Mesenteric fat pad (tissue), 1 donor: ENCODE data around the gene GP9. TPM values are rescaled to one million over a fixed set of nuclear protein-coding genes. Genes with fewer than 3 reads are reported as not detected.

Source experiments
- DNase-seq: peaks from one replicate; pipeline ENCODE4 v3.0.0-alpha.2; 2020; ENCODE audit warnings: low spot score
- long read RNA-seq: library from polyadenylated mRNA; unstranded; transcript quantifications from one replicate; pipeline ENCODE4 v2.0.0, GENCODE V29; 2020
- total RNA-seq: library from RNA; stranded (reverse); fragmentation: NEBNext Ultra II Directional; extraction: Animal tissue kit (Norgen Biotek cat#: 25700); gene quantifications from one replicate; pipeline ENCODE4 v1.2.1, GENCODE V29; 2021
- donor health status: DM: yes; HTN: yes; CAD: no.

Gene GP9
- not detected for total RNA-seq
- long read RNA-seq: 0 reads

- no peak for DNase-seq
Observed at GRCh38 chr3:129060276-129061022, at the start of gene GP9. TSS of gene GP9 (plus strand) at chr3:129060779. CDS start at chr3:129061740, 961 bp downstream.

- no peak for DNase-seq
Observed at GRCh38 chr3:129013491-129013891, 47.1 kb upstream of the GP9 start.

- no peak for DNase-seq
Observed at GRCh38 chr3:129014148-129014547, 46.4 kb upstream of the GP9 start.

DNA sequence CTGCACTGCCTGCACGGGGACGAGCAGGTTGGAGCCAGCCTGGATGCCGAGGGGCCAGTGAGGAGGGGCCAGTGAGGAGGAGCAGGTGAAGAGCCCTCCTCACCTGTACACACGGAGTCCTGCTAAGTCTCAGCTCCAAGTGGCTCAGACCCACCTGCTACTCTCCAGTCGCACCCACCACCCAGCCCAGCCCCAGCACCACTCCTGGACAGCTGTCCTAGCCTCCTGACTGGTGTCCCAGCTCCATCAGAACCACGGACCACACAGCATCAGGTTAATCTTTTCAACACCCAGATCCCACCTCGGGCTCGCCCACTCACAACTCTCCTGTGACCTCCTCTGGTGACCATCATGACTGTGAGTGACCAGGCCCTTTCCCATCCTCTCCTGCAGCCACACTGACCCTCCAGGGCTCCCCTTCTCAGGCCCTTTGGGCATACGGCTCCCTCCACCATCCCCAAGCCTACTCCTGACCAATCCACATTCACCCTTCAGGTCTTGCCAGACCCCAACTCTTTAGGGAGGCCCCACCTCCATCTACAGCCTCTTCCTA, 45.7 kb upstream of the GP9 start:
- DNase-seq: no peak

GRCh38 chr3:129015388-129016105, 45.0 kb upstream of the GP9 start:
- DNase-seq: no peak

DNA sequence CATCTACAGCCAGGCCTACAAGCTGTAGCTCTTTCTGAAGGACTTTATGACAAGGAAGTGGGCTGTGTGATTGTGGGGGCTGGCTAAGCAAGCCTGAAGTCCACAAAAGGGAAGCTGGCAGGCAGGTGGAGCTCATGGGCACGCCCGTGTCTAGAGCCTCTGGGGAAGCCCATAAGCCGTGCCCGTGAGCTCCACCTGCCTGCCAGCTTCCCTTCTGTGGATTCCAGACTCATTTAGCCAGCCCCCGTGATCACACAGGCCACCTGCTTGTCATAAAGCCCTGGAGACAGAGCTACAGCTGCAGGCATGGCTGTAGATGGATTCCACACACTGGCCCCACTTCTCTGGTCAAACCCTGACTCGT, 44.2 kb upstream of the GP9 start:
- DNase-seq: no peak

DNA sequence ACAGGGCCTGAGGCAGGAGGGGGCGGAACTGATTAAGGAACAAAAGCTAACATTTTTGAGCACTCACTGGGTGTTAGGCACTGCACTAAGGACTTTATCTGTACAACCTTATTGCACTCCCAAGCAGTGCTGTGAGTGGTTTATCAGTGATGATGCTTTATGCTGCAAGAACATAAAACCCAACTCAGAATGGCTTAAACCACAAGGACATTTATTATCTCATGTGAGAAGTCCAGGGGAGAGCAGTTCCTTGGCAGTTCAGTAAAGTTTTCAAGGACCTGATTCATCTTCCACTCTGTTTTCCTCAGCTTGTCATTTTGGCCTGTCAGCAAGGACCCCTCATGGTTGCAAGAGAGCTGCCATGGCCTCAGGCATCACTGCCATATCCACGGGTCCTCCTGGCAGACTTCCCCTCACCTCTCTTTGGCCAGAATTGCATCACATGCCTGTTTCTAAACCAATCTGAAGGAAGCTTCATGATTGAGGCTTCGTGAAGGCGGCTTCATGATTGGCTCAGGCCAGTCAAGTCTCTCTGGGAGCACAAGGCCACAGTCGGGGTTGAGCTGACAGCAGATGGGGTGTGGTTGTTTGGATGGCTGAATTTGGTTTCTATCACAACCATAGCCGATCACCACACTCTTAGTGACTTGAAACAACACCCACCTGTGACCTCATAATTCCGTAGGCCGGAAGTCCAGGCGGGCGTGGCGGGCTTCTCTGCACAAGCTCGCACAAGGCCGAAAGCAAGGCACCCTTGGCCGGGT, 43.7 kb upstream of the GP9 start:
- no peak for DNase-seq

DNA sequence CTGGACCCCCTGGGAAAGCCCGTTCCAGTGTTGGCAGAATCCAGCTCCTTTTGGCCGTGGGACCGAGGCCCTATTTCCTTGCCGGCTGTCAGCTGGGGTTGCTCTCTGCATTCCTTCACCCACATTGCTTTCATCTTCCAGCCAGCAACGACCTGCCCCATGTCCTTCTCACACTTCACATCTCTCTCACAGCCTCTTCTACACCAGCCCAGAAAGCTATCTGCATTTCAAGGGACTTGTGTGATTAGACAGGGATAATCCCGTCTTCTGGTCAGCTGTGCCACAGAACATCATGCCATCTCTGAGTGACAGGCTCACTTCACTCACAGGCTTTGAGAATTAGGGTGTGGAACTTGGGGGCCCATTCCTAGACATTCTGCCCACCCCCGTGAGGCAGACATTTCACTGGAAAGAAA, 43.1 kb upstream of the GP9 start:
- DNase-seq: no peak

DNA sequence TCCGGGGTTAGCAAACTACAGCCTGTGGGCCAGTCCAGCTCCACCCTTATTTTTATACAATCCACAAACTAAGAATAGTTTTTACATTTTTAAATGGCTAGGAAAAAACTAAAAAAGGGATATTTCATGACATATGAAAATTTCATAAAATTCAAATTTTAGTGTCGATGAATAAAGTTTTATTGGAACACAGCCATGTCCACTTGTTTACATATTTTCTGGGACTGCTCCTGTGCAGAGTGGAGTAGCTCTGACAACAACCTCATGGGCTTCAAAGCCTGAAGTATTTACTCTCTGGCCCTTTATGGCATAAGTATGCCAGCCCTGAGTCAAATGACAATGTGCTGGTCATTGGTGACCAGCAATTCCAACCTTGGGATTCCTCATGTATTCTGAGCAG, 42.3 kb upstream of the GP9 start:
- no peak for DNase-seq

DNA sequence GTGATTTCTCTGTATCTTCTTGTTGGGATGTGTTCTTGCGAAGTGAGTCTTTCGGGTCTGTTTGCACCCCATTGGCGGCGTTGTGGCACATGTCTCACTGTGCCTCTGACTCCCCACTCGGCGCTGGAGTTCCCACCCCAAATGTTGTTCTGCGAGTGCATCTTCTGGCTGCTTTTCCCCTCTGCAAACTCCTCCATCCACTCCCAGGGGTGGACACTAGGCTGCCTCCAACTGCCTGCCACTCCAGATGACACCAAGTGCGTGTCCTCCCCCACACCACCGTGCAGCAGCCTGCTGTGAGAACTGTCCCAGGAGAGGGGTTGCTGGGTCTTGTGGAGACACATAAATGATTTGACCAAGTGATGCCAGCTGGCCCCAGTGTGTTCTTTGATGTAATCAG, 41.8 kb upstream of the GP9 start:
- no peak for DNase-seq

DNA sequence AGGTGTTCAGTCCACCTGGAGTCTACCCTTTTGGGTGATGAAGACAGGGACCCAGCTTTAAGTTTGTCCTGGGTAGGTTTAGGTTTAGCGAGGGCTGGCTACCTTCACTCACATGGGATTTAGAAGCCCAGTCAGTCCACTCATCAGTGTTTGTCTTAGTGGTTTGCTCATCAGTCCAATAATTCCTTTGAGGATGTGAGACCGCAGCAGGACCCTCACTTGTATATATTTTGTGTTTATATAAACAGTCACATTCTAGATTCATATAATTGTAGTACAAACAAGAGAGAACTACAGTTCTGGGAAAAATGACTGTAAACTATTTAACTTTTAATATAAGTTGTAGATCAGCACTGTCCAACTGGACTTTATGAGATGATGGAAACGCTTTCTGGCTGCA, 41.3 kb upstream of the GP9 start:
- DNase-seq: no peak

- DNase-seq: no peak
Observed at GRCh38 chr3:129020691-129021090, 39.9 kb upstream of the GP9 start.

- DNase-seq: no peak
Observed at GRCh38 chr3:129021140-129021551, 39.4 kb upstream of the GP9 start.

DNA sequence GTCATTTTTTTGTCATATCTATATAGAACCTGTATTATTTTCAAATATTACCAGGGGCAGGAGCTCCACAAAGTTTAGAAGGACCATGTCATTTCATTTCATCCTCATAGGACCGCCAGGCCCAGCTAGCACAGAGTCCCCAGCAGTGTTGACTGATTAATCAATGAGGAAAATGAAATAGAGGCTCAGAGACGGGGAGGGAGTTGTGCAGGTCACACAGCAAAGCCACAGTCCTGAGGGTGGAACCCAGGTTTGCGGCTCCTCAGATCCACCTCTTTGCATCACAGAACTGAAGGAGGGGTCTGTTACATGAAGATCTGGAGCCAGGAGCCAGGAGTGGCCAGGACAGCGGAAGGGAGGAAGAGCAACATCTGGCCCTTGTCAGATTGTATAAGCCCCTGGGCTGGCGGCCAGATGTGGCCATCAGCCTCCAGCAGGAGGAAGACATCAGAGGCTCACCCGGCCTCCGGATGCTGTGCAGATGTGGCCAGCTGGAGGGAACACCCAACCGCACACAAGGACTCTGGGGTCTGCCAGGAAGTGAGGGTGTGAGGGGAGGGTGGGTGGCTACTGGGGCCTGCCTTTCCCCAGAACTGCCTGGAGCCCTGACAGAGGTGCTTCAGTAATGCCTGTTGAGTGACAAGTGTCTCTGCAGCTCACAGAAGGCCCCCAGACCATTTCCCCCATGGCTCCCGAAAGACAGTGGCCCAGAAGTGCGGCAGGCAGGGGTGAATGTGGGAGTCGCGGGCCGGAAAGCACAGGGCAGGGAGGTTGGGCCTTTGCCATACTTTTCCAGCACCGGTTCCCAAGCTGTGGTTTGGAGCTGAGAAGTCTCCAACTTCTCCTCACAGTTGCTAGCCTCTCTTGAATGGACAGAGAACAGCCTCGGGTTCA, 38.2 kb upstream of the GP9 start:
- DNase-seq: no peak

DNA sequence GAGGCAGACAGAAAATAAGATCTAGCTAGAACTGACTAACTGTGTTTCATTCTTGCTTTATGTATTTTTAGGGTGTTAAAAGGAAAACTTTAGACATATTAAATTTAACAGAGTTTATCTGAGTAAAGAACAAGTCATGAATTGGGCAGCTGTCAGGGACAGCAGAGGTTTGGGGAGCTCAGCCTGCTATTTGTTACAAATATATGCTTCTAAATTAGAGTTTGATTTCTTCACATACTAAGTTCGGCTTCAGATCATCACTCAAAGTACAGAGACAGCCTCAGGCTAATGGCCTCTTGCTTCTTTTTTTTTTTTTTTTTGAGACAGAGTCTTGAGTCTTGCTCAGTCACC, 37.6 kb upstream of the GP9 start:
- no peak for DNase-seq

DNA sequence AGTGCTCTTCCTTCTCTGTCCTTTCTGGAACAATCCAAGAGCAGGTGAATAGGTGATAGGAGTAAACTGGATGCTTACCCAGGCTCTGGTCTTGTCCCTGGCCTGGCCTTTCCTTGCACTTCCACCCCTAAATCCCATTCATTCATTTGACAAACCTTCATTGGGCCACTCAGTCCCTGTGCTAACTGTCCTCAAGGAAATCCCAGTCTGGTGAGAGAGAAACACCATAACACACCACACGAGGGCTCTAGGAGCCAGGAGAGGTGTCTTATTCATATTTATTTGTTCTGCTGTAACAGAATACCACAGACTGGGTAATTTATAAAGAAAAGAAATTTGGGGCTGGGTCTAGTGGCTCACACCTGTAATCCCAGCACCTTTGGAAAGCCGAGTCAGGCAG, 36.7 kb upstream of the GP9 start:
- DNase-seq: no peak

GRCh38 chr3:129025108-129025507, 35.5 kb upstream of the GP9 start:
- DNase-seq: no peak

DNA sequence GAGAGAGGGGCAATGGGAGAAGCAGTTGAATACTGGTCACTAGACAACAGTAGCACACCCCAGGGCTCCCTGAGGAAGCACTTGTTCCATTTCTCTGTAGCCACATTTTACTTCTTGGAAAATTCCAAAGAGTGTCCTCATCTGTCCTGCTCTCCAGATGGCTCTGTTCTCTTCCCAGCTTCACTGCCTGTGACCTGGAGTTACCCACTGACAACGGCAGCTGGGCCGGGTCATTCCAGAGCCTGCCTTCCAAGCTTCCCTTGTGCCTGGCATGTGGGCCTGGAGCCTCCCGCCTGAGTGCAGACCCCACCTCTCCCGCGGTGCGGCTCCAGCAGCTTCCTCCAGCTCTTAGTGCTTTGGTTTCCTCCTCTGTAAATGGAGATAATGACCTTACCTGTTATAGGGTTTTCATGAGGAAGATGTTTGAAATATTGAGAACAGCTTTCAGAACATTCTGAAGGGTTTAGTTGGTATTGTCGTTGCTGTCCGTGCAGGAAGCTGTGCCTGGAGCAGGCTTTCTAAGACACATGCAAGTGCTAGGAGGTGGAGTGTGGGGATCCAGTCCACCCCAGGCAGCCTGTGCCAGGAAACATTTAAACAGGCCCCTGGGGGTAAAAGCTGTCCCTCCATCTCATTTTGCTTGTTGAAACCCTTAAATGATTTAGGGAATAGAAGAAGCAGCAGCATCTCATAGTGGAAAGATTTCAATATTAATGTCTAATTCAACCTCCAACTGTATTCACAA, 34.7 kb upstream of the GP9 start:
- DNase-seq: no peak

DNA sequence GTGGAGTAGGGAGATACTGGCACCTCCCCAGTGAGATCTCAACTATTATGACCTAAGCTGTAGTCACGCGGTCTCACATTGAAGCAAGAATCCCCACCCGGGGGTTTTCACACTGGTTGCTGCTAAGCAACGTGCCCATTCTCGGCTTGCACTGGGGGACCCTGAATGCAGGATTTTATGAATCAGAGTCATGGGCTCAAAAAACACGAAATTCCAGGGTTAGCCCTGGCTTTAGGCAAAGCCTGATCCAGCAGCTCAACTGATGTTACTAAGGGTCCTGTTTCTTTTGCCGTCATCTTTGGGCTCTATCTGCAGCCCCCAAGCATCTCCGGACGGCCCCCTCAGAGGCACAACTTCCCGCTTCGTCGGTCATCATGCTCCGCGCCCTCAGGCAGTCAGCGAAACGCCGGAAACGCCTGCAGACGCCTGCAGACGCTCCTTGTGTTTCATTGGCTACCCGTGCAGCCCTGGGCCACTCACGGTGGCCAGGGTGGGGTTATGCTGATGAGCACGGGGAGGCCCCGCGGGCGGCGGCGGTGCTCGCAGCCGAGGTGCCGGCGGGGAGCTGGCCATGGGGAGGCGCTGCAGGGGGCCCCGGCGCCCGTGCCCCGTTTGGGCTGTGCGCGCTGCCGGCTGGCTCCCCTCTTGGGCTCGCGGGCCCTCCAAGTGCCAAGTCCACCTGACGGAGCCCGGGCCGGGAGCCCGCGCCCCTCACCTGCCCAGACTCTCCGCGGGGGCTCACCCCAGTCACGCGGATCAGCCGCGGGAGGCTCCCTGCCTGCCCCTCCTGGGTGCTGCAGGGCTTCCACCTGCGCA, 33.6 kb upstream of the GP9 start:
- peak; percentile 95 for DNase-seq

GRCh38 chr3:129027544-129027880, 33.1 kb upstream of the GP9 start:
- no peak for DNase-seq
